ENCODE results near the gene WNK1. TPM values are rescaled to one million over a fixed set of nuclear protein-coding genes. Genes with fewer than 3 reads are reported as not detected.
"Not testable (repeated sequence)": the region's sequence is repeated elsewhere in the genome, so short reads cannot be mapped to it uniquely, and the experiment has no call there.

Gene WNK1
- total RNA-seq, 1 donor from 2014 or later, result 170 TPM

- DNase-seq (ENCODE audit: low spot score), result no peak
Measured at GRCh38 chr12:779745-780734, 27.7 kb downstream of the WNK1 start.

- DNase-seq (ENCODE audit: low spot score), result no peak
Measured at GRCh38 chr12:780750-781379, 28.5 kb downstream of the WNK1 start.

- DNase-seq (ENCODE audit: low spot score), result no peak
Measured at GRCh38 chr12:785706-786105, 33.3 kb downstream of the WNK1 start.

- DNase-seq (ENCODE audit: low spot score), result no peak
Measured at GRCh38 chr12:788288-788687, 35.9 kb downstream of the WNK1 start.

- DNase-seq (ENCODE audit: low spot score), result not testable (repeated sequence)
Measured at GRCh38 chr12:788762-789161, 36.4 kb downstream of the WNK1 start.

GRCh38 chr12:789852-790563, 37.6 kb downstream of the WNK1 start:
- DNase-seq (ENCODE audit: low spot score), result no peak

GRCh38 chr12:790608-791007, 38.2 kb downstream of the WNK1 start:
- DNase-seq (ENCODE audit: low spot score), result no peak

- no peak for DNase-seq (ENCODE audit: low spot score)
Measured at GRCh38 chr12:793037-793436, 40.7 kb downstream of the WNK1 start.

- DNase-seq (ENCODE audit: low spot score), result no peak
Measured at GRCh38 chr12:793711-794110, 41.3 kb downstream of the WNK1 start.

- DNase-seq (ENCODE audit: low spot score), result no peak
Measured at GRCh38 chr12:795305-795704, 42.9 kb downstream of the WNK1 start.

- DNase-seq (ENCODE audit: low spot score), result no peak
Measured at GRCh38 chr12:800401-800800, 48.0 kb downstream of the WNK1 start.

- no peak for DNase-seq (ENCODE audit: low spot score)
Measured at GRCh38 chr12:802242-803120, 50.1 kb downstream of the WNK1 start.

GRCh38 chr12:805022-805632, 52.7 kb downstream of the WNK1 start:
- no peak for DNase-seq (ENCODE audit: low spot score)

- no peak for DNase-seq (ENCODE audit: low spot score)
Measured at GRCh38 chr12:806200-806791, 53.9 kb downstream of the WNK1 start.

GRCh38 chr12:807041-807735, 54.8 kb downstream of the WNK1 start:
- no peak for DNase-seq (ENCODE audit: low spot score)

- no peak for DNase-seq (ENCODE audit: low spot score)
Measured at GRCh38 chr12:810116-810515, 57.7 kb downstream of the WNK1 start.

GRCh38 chr12:810671-811415, 58.5 kb downstream of the WNK1 start:
- no peak for DNase-seq (ENCODE audit: low spot score)

- DNase-seq (ENCODE audit: low spot score), result no peak
Measured at GRCh38 chr12:812950-813349, 60.6 kb downstream of the WNK1 start.

GRCh38 chr12:817456-817855, 65.1 kb downstream of the WNK1 start:
- DNase-seq (ENCODE audit: low spot score), result not testable (repeated sequence)
